Measurements from ENCODE around the gene MMP25.

MMP25 gene

GRCh38 chr16:3058139-3059030, 12.0 kb downstream of the MMP25 start:
- H3K4me1 ChIP-seq (ENCODE audit: insufficient read depth, poor library complexity, severe bottlenecking) = no peaks in the 10 kb centered on the region
- H3K4me3 ChIP-seq (ENCODE audit: severe bottlenecking) = peak overlapping the region; percentile 98
- H3K27ac ChIP-seq (ENCODE audit: poor library complexity, severe bottlenecking) = peak overlapping the region; percentile 35
- no peaks in the 10 kb centered on the region for H3K9me3 ChIP-seq (ENCODE audit: severe bottlenecking)
- DNase-seq (ENCODE audit: low spot score) = no peak
- peak; percentile 40 for ATAC-seq (ENCODE audit: low read depth)
- TF ChIP-seq CTCF (IDR thresholded peaks at IDR 0.05; ENCODE audit: poor library complexity, severe bottlenecking) = no peak
- H3K36me3 ChIP-seq (ENCODE audit: low read depth) = no peaks in the 10 kb centered on the region
- H3K27me3 ChIP-seq (ENCODE audit: insufficient read depth, poor library complexity, severe bottlenecking) = no peaks in the 10 kb centered on the region

- H3K27ac ChIP-seq (ENCODE audit: poor library complexity, severe bottlenecking) = peak overlapping the region; percentile 35
- peak; percentile 87 for ATAC-seq (ENCODE audit: low read depth)
Observed at GRCh38 chr16:3059041-3059722, 12.8 kb downstream of the MMP25 start.

GRCh38 chr16:3059723-3060242, 13.4 kb downstream of the MMP25 start:
- peaks cover under 1% of the 10 kb centered on the region for H3K4me1 ChIP-seq (ENCODE audit: insufficient read depth, poor library complexity, severe bottlenecking)
- peak overlapping the region; percentile 35 for H3K27ac ChIP-seq (ENCODE audit: poor library complexity, severe bottlenecking)
- no peaks in the 10 kb centered on the region for H3K27me3 ChIP-seq (ENCODE audit: insufficient read depth, poor library complexity, severe bottlenecking)
- no peak for ATAC-seq (ENCODE audit: low read depth)
- no peak for TF ChIP-seq CTCF (IDR thresholded peaks at IDR 0.05; ENCODE audit: poor library complexity, severe bottlenecking)
- peak overlapping the region; percentile 98 for H3K4me3 ChIP-seq (ENCODE audit: severe bottlenecking)
- no peak for DNase-seq (ENCODE audit: low spot score)
- H3K9me3 ChIP-seq (ENCODE audit: severe bottlenecking) = no peaks in the 10 kb centered on the region
- H3K36me3 ChIP-seq (ENCODE audit: low read depth) = no peaks in the 10 kb centered on the region

More at GRCh38 chr16:3059041-3059722, 12.8 kb downstream of the MMP25 start:
- no peaks in the 10 kb centered on the region for H3K27me3 ChIP-seq (ENCODE audit: insufficient read depth, poor library complexity, severe bottlenecking)
- no peaks in the 10 kb centered on the region for H3K36me3 ChIP-seq (ENCODE audit: low read depth)
- H3K4me3 ChIP-seq (ENCODE audit: severe bottlenecking) = peak overlapping the region; percentile 98
- H3K9me3 ChIP-seq (ENCODE audit: severe bottlenecking) = no peaks in the 10 kb centered on the region
- H3K4me1 ChIP-seq (ENCODE audit: insufficient read depth, poor library complexity, severe bottlenecking) = no peaks in the 10 kb centered on the region
- no peak for DNase-seq (ENCODE audit: low spot score)
- TF ChIP-seq CTCF (IDR thresholded peaks at IDR 0.05; ENCODE audit: poor library complexity, severe bottlenecking) = peak; percentile 98

GRCh38 chr16:3060339-3061127, 14.2 kb downstream of the MMP25 start:
- Histone ChIP-seq H3K36me3 (ENCODE audit: low read depth) (no peaks in the 10 kb centered on the region), H3K27me3 (ENCODE audit: insufficient read depth, poor library complexity, severe bottlenecking) (no peaks in the 10 kb centered on the region), H3K9me3 (ENCODE audit: severe bottlenecking) (no peaks in the 10 kb centered on the region), H3K4me3 (ENCODE audit: severe bottlenecking) (no peak overlapping the region), H3K4me1 (ENCODE audit: insufficient read depth, poor library complexity, severe bottlenecking) (peaks cover 8% of the 10 kb centered on the region), H3K27ac (ENCODE audit: poor library complexity, severe bottlenecking) (no peak overlapping the region)
- TF ChIP-seq CTCF (IDR thresholded peaks at IDR 0.05; ENCODE audit: poor library complexity, severe bottlenecking) = no peak
- no peak for DNase-seq (ENCODE audit: low spot score)
- ATAC-seq (ENCODE audit: low read depth) = no peak

All from RWPE2 (cell line).